Suprapubic skin (tissue), 3 donors: ENCODE measurements around the gene KIF25.

Experiments used
- CTCF ChIP-seq, 2 donors: fragments of 200-600 bp in 1 of 2; fragments of 450-650 bp in 1 of 2; sonication (generic) in 1 of 2; IDR thresholded peaks; one replicate each; pipeline ENCODE4 v1.5.1; 2016 to 2019; ENCODE audit warnings: antibody characterized with exemption in 2 of 2, mild to moderate bottlenecking in 1 of 2, moderate library complexity in 1 of 2
- EP300 ChIP-seq: sonication (generic); formaldehyde crosslinking; IDR thresholded peaks from one replicate; pipeline ENCODE4 v1.6.1; 2017; ENCODE audit warnings: antibody characterized with exemption

- TF ChIP-seq EP300 (no peak), CTCF (IDR thresholded peaks at IDR 0.05) (no peak)
Measured at GRCh38 chr6:168067081-168067759, 69.7 kb downstream of the KIF25 start.
